GM12878 (cell line): ENCODE data around the gene TGM5. TPM values are rescaled to one million over a fixed set of nuclear protein-coding genes. Genes with fewer than 3 reads are reported as not detected.

ENCODE experiments used
- CTCF ChIP-seq, 3 experiments: IDR thresholded peaks in 2 of 3; conservative IDR thresholded peaks in 1 of 3; 2 replicates each; pipeline ENCODE4 v1.5.1; 2011; ENCODE audit warnings: low read depth in 3 of 3, low read length in 3 of 3, mild to moderate bottlenecking in 3 of 3, control low read depth in 2 of 3, moderate library complexity in 2 of 3, inconsistent platforms in 1 of 3, mixed read lengths in 1 of 3; ENCODE audit not compliant: control insufficient read depth in 2 of 3, insufficient read depth in 1 of 3; ENCODE audit errors: extremely low read depth in 1 of 3
- FOS ChIP-seq: IDR thresholded peaks from 3 replicates; pipeline ENCODE4 v1.6.1; 2011; ENCODE audit warnings: borderline replicate concordance; ENCODE audit not compliant: insufficient read length; ENCODE audit errors: extremely low read depth
- GATAD2B ChIP-seq: fragments of 450-650 bp; conservative IDR thresholded peaks from 2 replicates; pipeline ENCODE4 v1.6.1; 2017; ENCODE audit warnings: low read depth, mild to moderate bottlenecking, moderate library complexity
- POLR2AphosphoS2 ChIP-seq: IDR thresholded peaks from 2 replicates; pipeline ENCODE4 v1.6.1; 2011; ENCODE audit warnings: low read depth, mild to moderate bottlenecking, low read length, improper control_type of control experiment, moderate library complexity
- PRDM15 ChIP-seq: fragments of 450-650 bp; formaldehyde crosslinking; IDR thresholded peaks from 2 replicates; pipeline ENCODE4 v1.4.0; 2020; ENCODE audit warnings: mild to moderate bottlenecking, moderate library complexity
- SPI1 ChIP-seq: IDR thresholded peaks from 2 replicates; pipeline ENCODE4 v1.6.1; 2011; ENCODE audit warnings: low read depth, mild to moderate bottlenecking, low read length, moderate library complexity, borderline replicate concordance; ENCODE audit not compliant: insufficient read depth
- TBL1XR1 ChIP-seq: IDR thresholded peaks from 2 replicates; pipeline ENCODE4 v1.6.1; 2012; ENCODE audit warnings: low read depth, low read length, improper control_type of control experiment
- ZBTB11 ChIP-seq: fragments of 450-650 bp; formaldehyde crosslinking; IDR thresholded peaks from 2 replicates; pipeline ENCODE4 v1.5.0; 2022; ENCODE audit warnings: mild to moderate bottlenecking, missing genetic modification characterization
- ZBTB40 ChIP-seq: fragments of 450-650 bp; IDR thresholded peaks from 2 replicates; pipeline ENCODE4 v1.6.1; 2016; ENCODE audit warnings: mild to moderate bottlenecking, moderate library complexity, borderline replicate concordance
- ZNF217 ChIP-seq: fragments of 450-650 bp; IDR thresholded peaks from 2 replicates; pipeline ENCODE4 v1.6.1; 2017; ENCODE audit warnings: antibody characterized with exemption, mild to moderate bottlenecking
- polyA plus RNA-seq, 11 experiments: library from polyadenylated mRNA; depleted of rRNA in 4 of 11; unstranded in 6 of 11; stranded (reverse) in 5 of 11; fragments of >200 nt; fragmentation: Nextera tagmentation in 4 of 11; fragmentation: Illumina TruSeq in 1 of 11; extraction: Ambion mirVana in 4 of 11; extraction: Trizol in 1 of 11; gene quantifications; 1 replicate in 1 of 11; 2 replicates in 10 of 11; pipeline versions ENCODE4 v1.2.1 to v1.2.3, GENCODE V29; 2011 to 2016; ENCODE audit warnings: inconsistent platforms in 2 of 11, missing spikeins in 2 of 11, low read depth in 1 of 11
- total RNA-seq, 4 experiments: library from RNA; depleted of rRNA in 3 of 4; stranded (reverse); fragments of >200 nt in 3 of 4; fragmentation: Illumina TruSeq in 1 of 4; extraction: Trizol in 1 of 4; gene quantifications; 2 replicates each; pipeline versions ENCODE4 v1.2.1 to v1.2.3, GENCODE V29; 2013 to 2021
- TF ChIP-seq, protein P1 (sequence below): IDR thresholded peaks from 2 replicates; pipeline ENCODE4 v1.6.1; 2012; ENCODE audit warnings: low read length, inconsistent platforms

The TGM5 gene
- total and polyA plus RNA-seq, 10 of the 15 experiments (the other 5 are each of a cell fraction or from before 2014, with no cell fraction given): 4.4 to 27.1 (median 5.6) TPM

DNA sequence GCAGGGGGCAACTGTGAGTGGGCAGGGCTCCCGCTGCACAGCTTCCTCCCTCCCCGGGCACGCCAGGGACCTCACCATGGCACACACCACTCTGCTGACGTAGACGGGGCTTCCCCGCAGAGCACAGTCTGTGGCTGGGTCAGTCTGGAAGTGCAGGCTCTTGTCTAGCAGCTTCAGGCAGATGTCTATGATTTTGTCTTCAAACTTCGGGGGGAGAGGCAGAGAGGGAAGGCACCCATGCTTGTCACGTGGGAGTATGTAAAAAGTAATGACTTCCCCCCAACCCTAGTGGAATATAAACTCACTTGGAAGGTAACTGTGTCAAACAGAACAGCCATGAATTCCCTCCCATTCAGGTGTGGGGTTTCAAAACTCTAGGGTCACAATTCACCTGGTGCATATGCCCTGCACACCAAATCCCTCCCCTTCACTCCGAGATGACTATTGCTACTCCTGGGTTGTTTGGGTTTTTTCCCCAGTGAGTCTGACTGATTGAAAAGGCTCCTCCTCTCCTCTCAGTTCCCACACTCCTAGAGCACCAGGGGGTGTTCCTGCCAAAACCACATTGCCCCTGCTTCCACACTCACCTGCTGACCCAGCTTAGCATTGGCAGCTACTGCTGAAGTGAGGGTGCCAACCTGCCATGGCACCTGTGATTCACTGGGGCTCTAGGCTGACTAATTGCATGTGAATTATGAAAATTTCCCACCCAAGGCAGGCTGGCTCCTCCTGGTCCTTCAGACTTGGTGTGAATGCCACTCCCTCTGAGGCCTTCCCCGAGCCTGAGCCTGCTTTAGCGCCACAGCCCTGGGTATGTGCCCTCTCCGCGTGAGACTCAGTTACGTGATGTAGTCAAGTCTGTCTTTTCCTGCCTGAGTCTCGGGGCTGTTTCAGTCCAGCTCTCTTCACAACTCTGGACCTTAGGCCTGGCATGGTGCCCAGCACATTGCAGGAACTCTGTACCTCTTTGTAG, 13.0 kb downstream of the TGM5 start (continued):
- TF ChIP-seq ZNF217 (no peak), SPI1 (peak; percentile 37; the same call in 1 of the 2 replicates), PRDM15 (no peak), POLR2AphosphoS2 (no peak), TBL1XR1 (peak; percentile 37; the same call in 1 of the 2 replicates), ZBTB11 (CRISPR knock-in tag) (no peak), FOS (no peak), GATAD2B (peak; percentile 87), CTCF (IDR thresholded peaks at IDR 0.05 in 2 of 3, conservative IDR thresholded peaks at IDR 0.05 in 1 of 3; ENCODE audit: control insufficient read depth in 2 of 3, extremely low read depth in 1 of 3, insufficient read depth in 1 of 3, low read depth in 3 of 3, low read length in 3 of 3) (no peak), ZBTB40 (no peak)
- TF ChIP-seq, protein P1, sequence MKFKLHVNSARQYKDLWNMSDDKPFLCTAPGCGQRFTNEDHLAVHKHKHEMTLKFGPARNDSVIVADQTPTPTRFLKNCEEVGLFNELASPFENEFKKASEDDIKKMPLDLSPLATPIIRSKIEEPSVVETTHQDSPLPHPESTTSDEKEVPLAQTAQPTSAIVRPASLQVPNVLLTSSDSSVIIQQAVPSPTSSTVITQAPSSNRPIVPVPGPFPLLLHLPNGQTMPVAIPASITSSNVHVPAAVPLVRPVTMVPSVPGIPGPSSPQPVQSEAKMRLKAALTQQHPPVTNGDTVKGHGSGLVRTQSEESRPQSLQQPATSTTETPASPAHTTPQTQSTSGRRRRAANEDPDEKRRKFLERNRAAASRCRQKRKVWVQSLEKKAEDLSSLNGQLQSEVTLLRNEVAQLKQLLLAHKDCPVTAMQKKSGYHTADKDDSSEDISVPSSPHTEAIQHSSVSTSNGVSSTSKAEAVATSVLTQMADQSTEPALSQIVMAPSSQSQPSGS: 0 out of 2 replicates have a peak, but pooled peaks have one; percentile 30
